ENCODE data around the gene SUGCT. TPM values are rescaled to one million over a fixed set of nuclear protein-coding genes. Genes with fewer than 3 reads are reported as not detected.

The SUGCT gene
- total and polyA plus RNA-seq, 2 of the 8 experiments (the other 6 are each of a cell fraction or from before 2014, with no cell fraction given) = 2.8 to 5.4 TPM

- no peak overlapping the region for H2BK120ac ChIP-seq (replicated peaks; ENCODE audit: low read depth, low read length)
- no peak overlapping the region for H2BK20ac ChIP-seq (ENCODE audit: low read length)
- H3K14ac ChIP-seq (ENCODE audit: insufficient read length) = no peak overlapping the region
- H2AFZ ChIP-seq (ENCODE audit: low read length) = no peak overlapping the region
- H3K4ac ChIP-seq (replicated peaks; ENCODE audit: insufficient read length, low read depth, low read length) = no peak overlapping the region
- H4K5ac ChIP-seq (ENCODE audit: insufficient read length, low read depth, low read length) = no peak overlapping the region
- no peaks in the 10 kb centered on the region for H3K79me1 ChIP-seq (ENCODE audit: low read depth, low read length)
- no peak overlapping the region for H2BK15ac ChIP-seq (ENCODE audit: low read length)
- no peak overlapping the region for H3K4me3 ChIP-seq (ENCODE audit: extremely low read depth in 1 of 4, insufficient read depth in 2 of 4, low read depth in 3 of 4, low read length in 4 of 4)
- no peaks in the 10 kb centered on the region for H3K9me3 ChIP-seq (ENCODE audit: insufficient read depth in 2 of 2, low read depth in 1 of 2, low read length in 1 of 2)
- no peak overlapping the region for H4K8ac ChIP-seq (ENCODE audit: extremely low read depth, insufficient read depth, low read length)
- H3K18ac ChIP-seq (ENCODE audit: extremely low read depth, low read length) = no peak overlapping the region
- no peak overlapping the region for H3K23ac ChIP-seq (ENCODE audit: insufficient read length)
- H3K27me3 ChIP-seq (replicated peaks in 1 of 4; ENCODE audit: control insufficient read depth in 3 of 4, extremely low read depth in 1 of 4, insufficient read depth in 3 of 4, low read length in 3 of 4) = no peaks in the 10 kb centered on the region
- no peaks in the 10 kb centered on the region for H3K4me1 ChIP-seq (replicated peaks in 1 of 4; ENCODE audit: control insufficient read depth in 3 of 4, insufficient read depth in 4 of 4, low read length in 3 of 4)
- ChIA-PET CTCF (ENCODE audit: partially characterized antibody) (no interaction called here), POLR2A (ENCODE audit: partially characterized antibody) (no interaction called here)
- H3K56ac ChIP-seq (replicated peaks; ENCODE audit: insufficient read length, low read depth, low read length) = no peak overlapping the region
- DNase-seq (ENCODE audit: low read depth in 1 of 2, low spot score in 2 of 2) (no peak), FAIRE-seq (no peak)
- H2AK5ac ChIP-seq (ENCODE audit: low read depth, low read length) = no peak overlapping the region
- H2BK5ac ChIP-seq (ENCODE audit: low read depth, low read length) = no peak overlapping the region
- no peak overlapping the region for H4K91ac ChIP-seq (replicated peaks; ENCODE audit: insufficient read length, low read length)
- H3K27ac ChIP-seq (ENCODE audit: low read depth, low read length) = no peak overlapping the region
- H4K20me1 ChIP-seq (replicated peaks in 1 of 2; ENCODE audit: control insufficient read depth in 1 of 2, insufficient read depth in 2 of 2, low read length in 2 of 2) = no peaks in the 10 kb centered on the region
- H2BK12ac ChIP-seq (ENCODE audit: low read depth, low read length) = no peak overlapping the region
- H3K36me3 ChIP-seq (ENCODE audit: control insufficient read depth in 2 of 4, insufficient read depth in 4 of 4, low read length in 3 of 4) = no peaks in the 10 kb centered on the region
- H3K79me2 ChIP-seq (ENCODE audit: control insufficient read depth in 1 of 2, insufficient read depth in 2 of 2, low read length in 2 of 2) = no peaks in the 10 kb centered on the region
- H3K23me2 ChIP-seq (ENCODE audit: low read depth, low read length) = no peaks in the 10 kb centered on the region
- no peak overlapping the region for H3K4me2 ChIP-seq (ENCODE audit: insufficient read depth in 1 of 2, low read depth in 2 of 2, low read length in 2 of 2)
- no peak overlapping the region for H3K9ac ChIP-seq (replicated peaks in 1 of 4; ENCODE audit: extremely low read depth in 1 of 4, low read depth in 3 of 4, low read length in 3 of 4)
- TF ChIP-seq CHD7 (IDR thresholded peaks at IDR 0.05; ENCODE audit: insufficient replicate concordance, low read length) (no peak), ASH2L (IDR thresholded peaks at IDR 0.05; ENCODE audit: low read length) (no peak)
These were observed 706.2 kb downstream of the SUGCT start for GRCh38 chr7:40840990-40841389.
